ENCODE results near the gene BBS9.

DNA sequence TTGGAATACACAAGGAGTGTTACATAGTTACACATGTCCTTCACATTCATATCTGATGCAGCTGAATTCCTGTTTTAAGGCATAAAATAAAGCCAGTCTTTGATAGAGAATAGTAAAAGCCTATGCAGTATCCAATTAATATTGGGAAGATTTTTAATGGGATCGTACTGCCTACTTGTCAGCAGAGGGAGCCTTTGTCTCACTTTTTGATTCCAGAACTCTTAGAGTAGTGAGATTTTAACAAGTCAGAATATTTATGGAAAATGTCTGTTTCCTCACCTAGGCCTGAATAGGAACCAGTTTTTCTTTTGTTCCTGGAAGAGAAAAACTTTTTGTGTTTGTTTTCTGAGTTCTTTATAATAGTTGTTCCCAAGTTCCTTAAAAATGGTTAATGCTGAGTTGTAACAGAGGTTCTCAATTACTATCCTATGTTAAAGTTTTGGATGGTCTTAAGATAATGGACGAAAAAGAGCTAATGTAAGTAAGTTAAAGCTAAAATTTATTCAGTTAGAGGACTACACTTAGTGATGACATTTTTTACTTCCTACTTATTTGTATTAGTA, 114.0 kb downstream of the BBS9 start:
- TF ChIP-seq, protein P1, sequence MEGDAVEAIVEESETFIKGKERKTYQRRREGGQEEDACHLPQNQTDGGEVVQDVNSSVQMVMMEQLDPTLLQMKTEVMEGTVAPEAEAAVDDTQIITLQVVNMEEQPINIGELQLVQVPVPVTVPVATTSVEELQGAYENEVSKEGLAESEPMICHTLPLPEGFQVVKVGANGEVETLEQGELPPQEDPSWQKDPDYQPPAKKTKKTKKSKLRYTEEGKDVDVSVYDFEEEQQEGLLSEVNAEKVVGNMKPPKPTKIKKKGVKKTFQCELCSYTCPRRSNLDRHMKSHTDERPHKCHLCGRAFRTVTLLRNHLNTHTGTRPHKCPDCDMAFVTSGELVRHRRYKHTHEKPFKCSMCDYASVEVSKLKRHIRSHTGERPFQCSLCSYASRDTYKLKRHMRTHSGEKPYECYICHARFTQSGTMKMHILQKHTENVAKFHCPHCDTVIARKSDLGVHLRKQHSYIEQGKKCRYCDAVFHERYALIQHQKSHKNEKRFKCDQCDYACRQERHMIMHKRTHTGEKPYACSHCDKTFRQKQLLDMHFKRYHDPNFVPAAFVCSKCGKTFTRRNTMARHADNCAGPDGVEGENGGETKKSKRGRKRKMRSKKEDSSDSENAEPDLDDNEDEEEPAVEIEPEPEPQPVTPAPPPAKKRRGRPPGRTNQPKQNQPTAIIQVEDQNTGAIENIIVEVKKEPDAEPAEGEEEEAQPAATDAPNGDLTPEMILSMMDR (IDR thresholded peaks at IDR 0.05) = peak; percentile 44 to 78 (median 67)
- TF ChIP-seq POLR2AphosphoS5 (IDR thresholded peaks at IDR 0.05) = no peak

All from gastroesophageal sphincter (tissue), 3 donors.